GM18499 (cell line): Measurements from ENCODE around the gene WWOX.

Source experiments
- ATAC-seq: cut with Tn5 transposase; IDR thresholded peaks from one replicate; pipeline ENCODE4 v1.9.1; 2021; ENCODE audit warnings: moderate number of reproducible peaks; ENCODE audit not compliant: insufficient read depth, unreplicated experiment

The WWOX gene

GRCh38 chr16:78998879-78999278 is 899.4 kb downstream of the WWOX start:
- ATAC-seq, result no peak

DNA sequence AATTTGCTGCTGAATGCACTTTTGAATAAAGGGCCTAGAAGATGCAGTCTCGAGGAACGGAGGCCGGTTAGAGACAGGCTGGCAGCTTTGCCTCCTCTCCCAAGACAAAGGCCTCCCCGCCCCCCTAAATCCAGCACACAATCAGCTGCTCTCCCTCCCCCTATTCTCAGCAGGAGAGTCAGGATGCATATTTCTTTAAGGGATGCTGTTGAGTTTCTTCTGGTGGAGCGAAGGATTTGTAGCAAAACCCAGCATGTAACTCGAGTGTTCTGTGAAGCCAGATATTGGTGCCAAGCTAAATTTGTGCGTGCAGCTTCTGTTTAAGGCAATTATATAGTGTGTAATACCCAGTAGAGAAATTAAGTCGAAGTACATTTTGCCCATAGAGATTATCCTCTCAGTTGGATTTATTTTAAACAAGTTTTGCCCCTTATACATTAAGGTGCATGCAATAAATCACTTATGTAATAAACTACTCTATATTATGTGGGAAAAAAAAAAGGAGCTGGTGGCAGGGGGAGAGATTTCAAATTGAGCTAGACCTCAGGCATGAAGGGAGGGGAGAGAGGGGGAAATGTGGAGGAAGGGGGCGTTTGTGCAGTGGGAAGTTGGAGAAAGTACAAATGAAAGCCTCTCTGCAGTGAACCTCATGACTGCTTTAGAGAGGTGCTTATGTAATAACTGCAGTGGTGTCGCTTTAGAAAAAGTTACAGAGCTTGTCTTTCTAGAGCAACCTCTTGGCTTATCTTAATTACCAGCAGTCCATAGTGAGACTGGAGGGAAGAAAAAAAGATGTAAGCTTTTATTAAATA is 901.9 kb downstream of the WWOX start:
- no peak for ATAC-seq

DNA sequence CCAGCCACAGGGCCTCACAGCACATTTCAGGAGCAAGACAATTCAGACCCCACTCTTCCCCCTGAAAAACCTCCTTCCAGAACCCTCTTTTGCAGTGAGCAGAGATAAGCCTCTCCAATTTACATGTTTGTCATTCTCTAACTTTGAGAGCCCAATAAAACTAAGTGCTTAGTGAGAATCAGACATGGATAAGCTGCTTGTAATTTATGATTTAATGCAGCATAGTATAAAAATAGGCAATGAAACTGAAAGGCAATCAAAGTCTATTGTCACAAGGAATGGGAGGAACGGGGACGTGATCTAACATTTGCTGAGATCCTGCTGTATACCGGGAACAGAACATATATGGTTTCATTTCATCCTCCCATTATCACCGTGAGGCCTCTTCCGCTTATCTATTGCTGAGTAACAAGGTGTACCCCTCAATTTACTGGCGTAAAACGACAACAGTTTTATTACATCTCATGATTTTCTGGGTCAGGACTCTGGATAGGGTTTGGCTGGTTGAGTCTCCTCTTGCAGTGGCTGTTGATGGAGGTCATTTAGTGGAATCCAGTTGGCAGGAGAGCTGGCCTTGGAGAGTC is 903.7 kb downstream of the WWOX start:
- no peak for ATAC-seq

GRCh38 chr16:79004309-79004708 is 904.9 kb downstream of the WWOX start:
- no peak for ATAC-seq

DNA sequence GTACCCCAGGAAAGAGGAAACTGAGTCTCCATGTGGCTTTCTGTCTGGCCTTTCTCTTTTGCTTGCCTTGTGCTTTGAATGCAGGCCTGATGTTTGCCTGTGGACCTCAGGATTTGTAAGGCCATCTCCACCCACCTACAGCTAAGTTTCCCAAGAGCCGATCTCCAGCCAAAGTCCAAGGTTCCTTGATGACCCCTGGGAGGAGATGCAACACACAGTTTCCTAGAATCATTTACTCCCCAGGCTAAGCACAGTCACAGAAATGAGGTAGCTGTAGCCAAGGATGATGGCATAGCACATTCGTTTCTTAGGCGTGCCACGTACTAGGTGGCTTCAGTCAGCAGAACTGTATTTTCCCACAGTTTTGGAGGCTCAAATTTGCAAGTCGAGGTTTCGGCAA is 905.6 kb downstream of the WWOX start:
- ATAC-seq, result no peak

DNA sequence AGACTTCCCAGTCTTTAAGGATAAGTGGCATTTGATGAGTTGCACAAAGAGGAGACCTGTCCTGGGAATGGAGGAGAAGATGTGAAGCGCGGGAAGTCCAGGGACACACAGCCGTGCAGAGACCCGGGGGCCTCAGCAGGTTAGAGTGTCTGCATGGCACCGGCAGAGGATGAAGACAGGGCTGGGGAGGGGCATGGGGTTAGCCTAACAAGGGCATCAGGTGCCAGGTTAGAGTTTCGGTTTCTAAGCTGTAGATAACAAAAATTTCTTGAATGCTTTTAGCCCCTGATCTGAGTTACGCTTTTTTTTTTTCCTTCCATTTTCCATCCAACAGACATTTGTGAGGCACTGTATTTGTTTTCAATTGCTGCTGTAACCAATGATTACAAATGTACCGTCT is 906.8 kb downstream of the WWOX start:
- ATAC-seq, result no peak

DNA sequence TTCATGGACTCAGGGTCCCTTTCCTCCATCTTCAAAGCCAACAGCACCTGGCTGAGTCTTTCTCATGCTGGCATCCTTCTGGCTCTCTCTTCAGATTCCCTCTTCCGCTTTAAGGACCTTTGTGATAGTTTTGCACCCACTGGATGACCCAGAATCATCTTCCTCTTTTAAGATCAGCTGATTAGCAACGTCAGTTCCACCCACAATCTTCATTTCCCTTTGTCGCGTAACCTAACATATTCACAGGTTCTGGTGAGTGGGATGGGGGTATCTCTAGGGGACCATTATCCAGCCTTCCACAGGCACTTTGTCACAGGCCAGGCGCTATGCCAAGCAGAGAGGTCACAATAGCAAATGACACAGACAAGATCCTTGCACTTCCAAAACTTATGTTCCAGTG is 907.3 kb downstream of the WWOX start:
- ATAC-seq, result no peak

GRCh38 chr16:79007614-79008013 is 908.2 kb downstream of the WWOX start:
- ATAC-seq, result no peak

DNA sequence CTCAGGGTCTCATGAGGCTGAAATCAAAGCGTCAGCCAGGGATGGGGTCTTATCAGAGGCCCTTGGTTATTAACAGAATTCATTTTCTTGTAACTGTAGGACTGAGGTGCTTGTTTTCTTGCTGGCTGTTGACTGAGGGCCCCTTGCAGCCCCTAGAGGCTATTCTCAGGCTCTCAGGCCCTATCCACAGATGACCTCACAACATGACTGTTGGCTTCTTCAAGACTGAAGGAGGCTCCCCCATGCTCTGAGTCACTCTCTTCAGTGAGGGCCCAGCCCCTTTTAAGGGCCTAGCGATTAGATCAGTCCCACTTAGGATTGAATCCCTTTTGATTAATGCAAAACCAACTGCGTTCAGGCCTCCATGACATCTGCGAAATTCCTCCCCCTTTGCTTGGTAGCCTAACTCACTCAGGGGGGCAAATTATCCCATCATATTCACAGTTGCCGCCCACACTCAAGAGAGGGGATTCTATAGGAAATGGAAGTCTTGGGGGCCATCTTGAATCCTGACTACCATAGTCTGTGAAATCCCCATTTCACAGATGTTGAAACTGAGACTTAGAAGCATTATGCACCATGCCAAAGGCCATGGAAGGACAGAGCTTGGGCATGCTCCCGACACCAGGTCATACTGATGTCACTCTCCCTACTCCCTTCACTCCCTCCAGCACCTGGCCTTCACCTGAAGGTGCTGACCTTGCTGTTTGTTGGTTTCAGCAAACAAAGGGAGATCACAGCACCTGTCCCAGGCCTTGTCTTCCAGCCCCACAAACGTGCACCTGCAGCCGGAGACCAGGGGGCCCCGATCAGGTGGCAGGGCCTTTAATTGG is 908.8 kb downstream of the WWOX start:
- ATAC-seq, result no peak

GRCh38 chr16:79008869-79009179 is 909.4 kb downstream of the WWOX start:
- no peak for ATAC-seq

DNA sequence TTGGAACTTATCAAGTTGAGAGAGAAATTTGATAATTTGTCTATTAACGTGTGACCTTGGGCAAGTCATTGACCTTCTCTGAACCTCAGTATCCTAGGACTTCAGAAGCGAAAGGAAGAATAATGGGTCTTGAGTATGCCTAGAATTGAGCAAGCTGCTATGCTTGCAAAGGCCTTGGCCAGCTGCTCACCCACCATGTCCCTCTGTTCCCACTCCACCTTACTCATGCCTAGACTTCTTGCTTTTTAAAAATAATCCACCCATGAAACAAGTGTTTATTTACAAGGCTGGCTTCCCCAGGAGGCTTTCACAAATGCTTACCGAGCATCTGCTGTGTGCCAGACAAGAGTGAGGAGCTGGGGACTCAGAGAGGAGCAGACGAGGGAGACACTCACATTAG is 910.4 kb downstream of the WWOX start:
- ATAC-seq, result no peak

- no peak for ATAC-seq
These were observed 911.8 kb downstream of the WWOX start for GRCh38 chr16:79011282-79011681.

GRCh38 chr16:79012671-79013434 is 913.4 kb downstream of the WWOX start:
- no peak for ATAC-seq

- no peak for ATAC-seq
These were observed 914.6 kb downstream of the WWOX start for GRCh38 chr16:79013930-79014660.

- no peak for ATAC-seq
These were observed 919.4 kb downstream of the WWOX start for GRCh38 chr16:79018650-79019429.

DNA sequence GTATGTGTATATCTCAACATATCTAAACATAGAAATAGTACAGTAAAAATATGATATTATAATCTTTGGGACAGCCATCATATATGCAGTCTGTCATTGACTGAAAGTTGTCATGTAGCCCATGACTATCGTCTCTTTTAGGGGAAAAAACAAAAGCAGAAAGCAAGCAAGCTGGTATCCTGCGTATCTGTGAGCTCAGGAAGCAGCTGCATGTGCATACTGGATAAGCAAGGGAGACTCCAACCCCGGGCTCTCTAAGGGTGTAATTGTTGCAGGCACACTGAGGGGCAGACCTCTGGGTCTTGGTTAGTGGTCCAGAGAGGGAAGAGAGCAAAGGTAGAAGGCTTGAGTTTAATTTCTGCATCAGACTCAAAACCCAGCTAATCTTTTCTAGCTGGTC is 920.0 kb downstream of the WWOX start:
- ATAC-seq, result no peak

- no peak for ATAC-seq
These were observed 922.7 kb downstream of the WWOX start for GRCh38 chr16:79021991-79022630.

- no peak for ATAC-seq
These were observed 926.7 kb downstream of the WWOX start for GRCh38 chr16:79026117-79026516.

DNA sequence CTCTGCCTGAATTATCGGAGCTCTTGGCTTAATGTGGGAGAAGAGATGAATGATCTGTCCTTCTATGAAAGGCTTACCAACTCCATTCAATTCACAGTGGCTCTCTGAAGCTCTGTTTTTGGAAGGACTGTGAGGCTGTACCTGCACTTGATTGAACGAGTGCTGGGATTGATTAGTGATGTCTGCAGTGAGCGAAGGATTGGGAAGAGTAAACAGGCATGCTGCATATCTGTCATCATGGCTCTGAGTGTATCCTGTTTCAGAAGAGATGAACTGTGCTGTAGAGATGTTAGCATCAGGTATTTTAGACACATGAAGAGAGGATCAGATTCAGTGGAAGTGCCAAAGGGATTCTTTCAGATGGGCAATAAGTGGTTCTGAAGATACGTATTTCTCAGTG is 937.1 kb downstream of the WWOX start:
- ATAC-seq, result no peak
